B cell (primary cell): ENCODE results near the gene IL34. TPM values are rescaled to one million over a fixed set of nuclear protein-coding genes. Genes with fewer than 3 reads are reported as not detected.

Experiments used
- ATAC-seq: fragments of 200-7000 bp; cut with Tn5 transposase; one replicate; pipeline ENCODE4 v1.10.0; 2021; ENCODE audit warnings: low read depth, mild to moderate bottlenecking, moderate number of reproducible peaks, moderate library complexity
- CTCF ChIA-PET: fragments of 350-600 bp; sonication (Branson Sonifier 250); formaldehyde crosslinking; loops from one replicate; lab custom pipeline; 2021; ENCODE audit warnings: antibody characterized with exemption, inconsistent platforms; lab: Charles Lee
- POLR2A ChIA-PET: fragments of 350-600 bp; sonication (Branson Sonifier 250); formaldehyde crosslinking; loops from one replicate; lab custom pipeline; 2021; ENCODE audit warnings: antibody characterized with exemption; lab: Charles Lee
- DNase-seq: peaks from one replicate; pipeline ENCODE4 v3.0.0; 2013
- H2AFZ ChIP-seq: 2 replicates; pipeline ENCODE4 v1.6.1; 2012; ENCODE audit warnings: mild to moderate bottlenecking, low read depth, low read length; ENCODE audit not compliant: insufficient read depth, poor library complexity, severe bottlenecking
- H3K27ac ChIP-seq, 2 donors: 1 replicate in 1 of 2; 2 replicates in 1 of 2; pipeline ENCODE4 v1.5.1; 2012 to 2013; ENCODE audit warnings: low read length in 2 of 2, mild to moderate bottlenecking in 2 of 2, moderate library complexity in 1 of 2
- H3K27me3 ChIP-seq, 4 experiments: fragments of 200-600 bp in 1 of 4; sonication (generic) in 1 of 4; replicated peaks in 1 of 4; 1 replicate in 2 of 4; 2 replicates in 2 of 4; pipeline versions ENCODE4 v1.6.1 to v1.7.0; 2013 to 2016; ENCODE audit warnings: low read length in 3 of 4, mild to moderate bottlenecking in 2 of 4, mixed read lengths in 1 of 4, moderate library complexity in 1 of 4; ENCODE audit not compliant: insufficient read depth in 4 of 4, control insufficient read depth in 3 of 4; ENCODE audit errors: control extremely low read depth in 1 of 4
- H3K36me3 ChIP-seq, 2 experiments: replicated peaks in 1 of 2; 1 replicate in 1 of 2; 2 replicates in 1 of 2; pipeline versions ENCODE4 v1.6.1 to v1.7.1; 2013; ENCODE audit warnings: low read length in 1 of 2; ENCODE audit not compliant: insufficient read depth in 2 of 2, control insufficient read depth in 1 of 2; ENCODE audit errors: control extremely low read depth in 1 of 2, extremely low read depth in 1 of 2
- H3K4me1 ChIP-seq, 2 donors: fragments of 200-600 bp in 1 of 2; sonication (generic) in 1 of 2; 1 replicate in 1 of 2; 2 replicates in 1 of 2; pipeline versions ENCODE4 v1.5.1 to v1.6.1; 2013 to 2017; ENCODE audit warnings: low read length in 2 of 2; ENCODE audit not compliant: control insufficient read depth in 2 of 2, insufficient read depth in 2 of 2
- H3K4me2 ChIP-seq: replicated peaks from 2 replicates; pipeline ENCODE3; 2012; ENCODE audit warnings: mild to moderate bottlenecking, low read depth, low read length; ENCODE audit not compliant: poor library complexity, severe bottlenecking
- H3K4me3 ChIP-seq, 5 experiments: fragments of 200-600 bp in 1 of 5; sonication (generic) in 1 of 5; 1 replicate in 3 of 5; 2 replicates in 2 of 5; pipeline versions ENCODE4 v1.5.1 to v1.7.0; 2011 to 2016; ENCODE audit warnings: low read length in 4 of 5, mild to moderate bottlenecking in 4 of 5, low read depth in 2 of 5, control low read depth in 1 of 5, moderate library complexity in 1 of 5; ENCODE audit not compliant: insufficient read depth in 1 of 5; ENCODE audit errors: control extremely low read depth in 1 of 5, extremely low read depth in 1 of 5
- H3K79me2 ChIP-seq: fragments of 200-600 bp; sonication (generic); one replicate; pipeline ENCODE4 v1.6.0; 2016; ENCODE audit warnings: low read length; ENCODE audit not compliant: control insufficient read depth, insufficient read depth
- H3K9ac ChIP-seq: fragments of 200-600 bp; sonication (generic); 2 replicates; pipeline ENCODE4 v1.6.1; 2017; ENCODE audit warnings: mild to moderate bottlenecking, low read length, moderate library complexity
- H3K9me3 ChIP-seq, 3 donors: one replicate each; pipeline versions ENCODE4 v1.6.1 to v1.7.1; 2013; ENCODE audit warnings: low read length in 2 of 3; ENCODE audit not compliant: control insufficient read depth in 2 of 3, insufficient read depth in 1 of 3; ENCODE audit errors: control extremely low read depth in 1 of 3
- H4K20me1 ChIP-seq: 2 replicates; pipeline ENCODE4 v1.6.0; 2012; ENCODE audit warnings: mild to moderate bottlenecking, low read length; ENCODE audit not compliant: insufficient read depth, control insufficient read depth, poor library complexity, severe bottlenecking
- H3K27ac Mint-ChIP-seq: one replicate; pipeline ENCODE4 v1.8.0; 2021; ENCODE audit warnings: mixed read lengths
- H3K27me3 Mint-ChIP-seq: one replicate; pipeline ENCODE4 v1.8.0; 2021; ENCODE audit warnings: mixed read lengths
- H3K4me1 Mint-ChIP-seq: one replicate; pipeline ENCODE4 v1.8.0; 2021; ENCODE audit warnings: mixed read lengths
- H3K4me3 Mint-ChIP-seq: one replicate; pipeline ENCODE4 v1.8.0; 2021; ENCODE audit warnings: mixed read lengths
- H3K9me3 Mint-ChIP-seq: one replicate; pipeline ENCODE4 v1.8.0; 2022; ENCODE audit warnings: mixed read lengths; ENCODE audit not compliant: insufficient read depth
- CTCF ChIP-seq: fragments of 200-600 bp; IDR thresholded peaks from one replicate; pipeline ENCODE4 v1.8.0; 2022; ENCODE audit warnings: antibody characterized with exemption, mild to moderate bottlenecking
- EZH2 ChIP-seq: IDR thresholded peaks from 2 replicates; pipeline ENCODE4 v1.6.1; 2012; ENCODE audit warnings: borderline replicate concordance, low read depth, mild to moderate bottlenecking, moderate library complexity, low read length; ENCODE audit not compliant: insufficient read depth, poor library complexity, severe bottlenecking
- WGBS: methylation state at CpG from one replicate; pipeline ENCODE4 v1.1.5; 2013; ENCODE audit warnings: missing lambda C conversion rate; ENCODE audit not compliant: insufficient coverage; 5-methylcytosine and 5-hydroxymethylcytosine counted together
- intact Hi-C: fragments of 100-400 bp; cut with micrococcal nuclease; formaldehyde crosslinking; loops from one replicate; pipeline ENCODE4 v1.10.0; 2022
- polyA plus RNA-seq: library from polyadenylated mRNA; depleted of rRNA; stranded (reverse); fragments of >200 nt; gene quantifications from 2 replicates; pipeline ENCODE4 v1.2.3, GENCODE V29; 2012
- total RNA-seq, 2 donors: library from RNA; stranded (reverse); fragments of 120-200 nt in 1 of 2; gene quantifications; 1 replicate in 1 of 2; 2 replicates in 1 of 2; pipeline versions ENCODE4 v1.2.3 to v1.2.4, GENCODE V29; 2013 to 2022

The IL34 gene
- total and polyA plus RNA-seq, 2 donors (not counting 1 experiment from before 2014, with no cell fraction given) = 0.09 TPM; not detected in 1

DNA sequence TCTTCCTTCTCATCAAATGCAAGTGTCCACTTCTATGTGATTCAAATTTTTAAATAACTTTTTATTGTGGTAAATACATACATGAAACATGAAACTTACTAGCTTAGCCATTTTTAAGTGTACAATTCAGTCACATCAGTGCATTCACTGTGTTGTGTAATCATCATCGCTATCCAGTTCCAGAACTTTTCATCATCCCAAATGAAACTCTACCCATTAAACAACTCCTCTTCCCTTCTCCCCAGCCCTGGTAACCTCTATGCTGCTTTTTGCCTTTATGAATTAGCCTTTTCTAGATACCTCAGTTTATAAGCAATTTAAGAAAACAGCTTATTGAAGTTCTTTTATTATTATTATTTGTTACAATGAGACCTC is 41.1 kb upstream of the IL34 start:
- Histone ChIP-seq H3K9ac (no peak overlapping the region), H3K9me3 (no peaks in the 10 kb centered on the region), H3K4me2 (no peak overlapping the region), H2AFZ (no peak overlapping the region), H4K20me1 (no peaks in the 10 kb centered on the region), H3K27ac (no peak overlapping the region), H3K36me3 (no peaks in the 10 kb centered on the region), H3K27me3 (no peaks in the 10 kb centered on the region), H3K79me2 (no peaks in the 10 kb centered on the region), H3K4me3 (no peak overlapping the region), H3K4me1 (no peaks in the 10 kb centered on the region)
- Mint-ChIP-seq H3K27me3 (peaks cover 9% of the 10 kb centered on the region), H3K27ac (no peak overlapping the region), H3K4me1 (no peaks in the 10 kb centered on the region), H3K9me3 (no peaks in the 10 kb centered on the region), H3K4me3 (no peak overlapping the region)
- DNase-seq = no peak
- CTCF ChIA-PET = no interaction called here
- TF ChIP-seq EZH2 = no peak
- no peak for TF ChIP-seq CTCF
- no peak for ATAC-seq
- POLR2A ChIA-PET = no interaction called here
- intact Hi-C loops = no loop called here
- 82% methylated on average over 1 of the region's 1 CpG for WGBS

DNA sequence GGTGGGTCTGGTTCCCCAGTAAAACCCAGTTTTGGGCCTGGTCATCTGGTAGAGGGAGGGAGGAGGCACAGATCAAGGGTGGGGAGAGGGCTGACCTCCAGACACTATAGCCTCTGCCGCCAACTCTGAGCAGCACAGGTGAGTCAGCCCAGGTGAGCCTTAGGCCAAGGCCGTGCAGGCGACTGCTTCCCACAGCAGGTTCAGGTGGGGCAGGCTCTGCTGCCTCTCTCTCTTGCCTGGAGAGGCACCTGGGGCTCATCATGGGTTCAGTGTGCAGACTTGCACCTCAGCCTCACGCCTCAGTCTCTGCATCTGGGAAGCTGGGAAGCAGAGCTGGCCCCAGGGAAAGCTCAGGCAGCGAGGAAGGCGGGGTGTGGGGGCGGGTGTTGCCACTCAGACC is 37.8 kb upstream of the IL34 start:
- intact Hi-C loops = no loop called here
- DNase-seq (no peak), ATAC-seq (no peak)
- Mint-ChIP-seq H3K9me3 (no peaks in the 10 kb centered on the region), H3K4me1 (no peaks in the 10 kb centered on the region), H3K4me3 (no peak overlapping the region), H3K27me3 (peaks cover 6% of the 10 kb centered on the region), H3K27ac (no peak overlapping the region)
- no peak overlapping the region for H3K4me2 ChIP-seq
- POLR2A ChIA-PET = no interaction called here
- TF ChIP-seq CTCF (no peak), EZH2 (no peak)
- no peaks in the 10 kb centered on the region for H4K20me1 ChIP-seq
- no peaks in the 10 kb centered on the region for H3K4me1 ChIP-seq
- H3K27ac ChIP-seq = no peak overlapping the region
- H3K79me2 ChIP-seq = no peaks in the 10 kb centered on the region
- no peak overlapping the region for H3K4me3 ChIP-seq
- no peaks in the 10 kb centered on the region for H3K27me3 ChIP-seq
- H3K9me3 ChIP-seq = no peaks in the 10 kb centered on the region
- H3K36me3 ChIP-seq = no peaks in the 10 kb centered on the region
- H3K9ac ChIP-seq = no peak overlapping the region
- no peak overlapping the region for H2AFZ ChIP-seq
- WGBS = 88% methylated on average over 4 of the region's 7 CpGs
- CTCF ChIA-PET = no interaction called here
